DOHH2 (cell line): ENCODE data around the gene PRKCH.

Experiments
- H3F3A ChIP-seq: fragments of 200-600 bp; sonication (generic), shearing (Covaris generic); 2 replicates; pipeline ENCODE4 v1.6.0; 2016; ENCODE audit warnings: antibody characterized with exemption, mild to moderate bottlenecking; ENCODE audit not compliant: control insufficient read depth, insufficient read depth
- H3K27ac ChIP-seq: fragments of 200-600 bp; sonication (generic); 2 replicates; pipeline ENCODE4 v1.5.1; 2014; ENCODE audit warnings: low read depth, mild to moderate bottlenecking, low read length, moderate library complexity
- H3K27me3 ChIP-seq: fragments of 200-600 bp; sonication (generic); 2 replicates; pipeline ENCODE4 v1.6.1; 2014; ENCODE audit warnings: mild to moderate bottlenecking, low read length, mixed read lengths; ENCODE audit not compliant: control insufficient read depth
- H3K36me3 ChIP-seq: fragments of 200-600 bp; sonication (generic); 2 replicates; pipeline ENCODE4 v1.6.1; 2014; ENCODE audit warnings: mild to moderate bottlenecking, low read length, moderate library complexity, mixed read lengths; ENCODE audit not compliant: control insufficient read depth
- H3K4me1 ChIP-seq: fragments of 200-600 bp; sonication (generic); 2 replicates; pipeline ENCODE4 v1.6.1; 2014; ENCODE audit warnings: mild to moderate bottlenecking, low read length, mixed read lengths; ENCODE audit not compliant: control insufficient read depth
- H3K4me2 ChIP-seq: fragments of 200-600 bp; sonication (generic); 2 replicates; pipeline ENCODE4 v1.6.0; 2014; ENCODE audit warnings: mild to moderate bottlenecking, low read length, moderate library complexity
- H3K4me3 ChIP-seq: fragments of 200-600 bp; sonication (generic); 2 replicates; pipeline ENCODE4 v1.5.1; 2014; ENCODE audit warnings: mild to moderate bottlenecking, low read length, mixed read lengths
- H3K79me2 ChIP-seq: fragments of 200-600 bp; sonication (generic); 2 replicates; pipeline ENCODE4 v1.6.1; 2014; ENCODE audit warnings: mild to moderate bottlenecking, low read length, mixed read lengths; ENCODE audit not compliant: control insufficient read depth
- H3K9me2 ChIP-seq: fragments of 200-600 bp; sonication (generic); replicated peaks from 2 replicates; pipeline ENCODE4 v1.6.1; 2014; ENCODE audit warnings: mild to moderate bottlenecking, low read length, mixed read lengths; ENCODE audit not compliant: control insufficient read depth
- H3K9me3 ChIP-seq: fragments of 200-600 bp; sonication (generic); 2 replicates; pipeline ENCODE4 v1.6.1; 2014; ENCODE audit warnings: antibody characterized with exemption, low read length, mixed read lengths; ENCODE audit not compliant: control insufficient read depth, insufficient read depth
- H4K20me1 ChIP-seq: fragments of 200-600 bp; sonication (generic); 2 replicates; pipeline ENCODE4 v1.6.0; 2014; ENCODE audit warnings: low read depth, mild to moderate bottlenecking, antibody characterized with exemption, low read length, moderate library complexity; ENCODE audit not compliant: control insufficient read depth, insufficient read depth
- CTCF ChIP-seq: fragments of 200-600 bp; sonication (generic); IDR thresholded peaks from one replicate; pipeline ENCODE4 v1.5.1; 2014; ENCODE audit warnings: antibody characterized with exemption, mild to moderate bottlenecking, low read depth, low read length; ENCODE audit not compliant: poor library complexity, severe bottlenecking
- EZH2phosphoT487 ChIP-seq: fragments of 200-600 bp; sonication (generic); IDR thresholded peaks from 2 replicates; pipeline ENCODE4 v1.6.1; 2017; ENCODE audit warnings: borderline replicate concordance, mild to moderate bottlenecking, antibody characterized with exemption, low read length, moderate library complexity, mixed read lengths

The PRKCH gene

GRCh38 chr14:61297581-61297980 lies 23.8 kb upstream of the PRKCH start:
- no peaks in the 10 kb centered on the region for H4K20me1 ChIP-seq
- TF ChIP-seq EZH2phosphoT487: no peak
- no peak overlapping the region for H3K4me3 ChIP-seq
- H3K36me3 ChIP-seq: no peaks in the 10 kb centered on the region
- H3K4me1 ChIP-seq: peaks cover 5% of the 10 kb centered on the region
- H3K9me3 ChIP-seq: no peaks in the 10 kb centered on the region
- no peaks in the 10 kb centered on the region for H3F3A ChIP-seq
- H3K4me2 ChIP-seq: no peak overlapping the region
- H3K27ac ChIP-seq: no peak overlapping the region
- H3K9me2 ChIP-seq: no peaks in the 10 kb centered on the region
- no peaks in the 10 kb centered on the region for H3K79me2 ChIP-seq
- H3K27me3 ChIP-seq: peaks cover 12% of the 10 kb centered on the region

GRCh38 chr14:61298824-61299223 lies 22.6 kb upstream of the PRKCH start:
- H3K9me3 ChIP-seq: no peaks in the 10 kb centered on the region
- no peaks in the 10 kb centered on the region for H3K9me2 ChIP-seq
- H3K27me3 ChIP-seq: peaks cover 12% of the 10 kb centered on the region
- H3K36me3 ChIP-seq: no peaks in the 10 kb centered on the region
- H3K27ac ChIP-seq: no peak overlapping the region
- no peaks in the 10 kb centered on the region for H4K20me1 ChIP-seq
- no peak overlapping the region for H3K4me2 ChIP-seq
- no peak for TF ChIP-seq CTCF
- peaks cover 5% of the 10 kb centered on the region for H3K4me1 ChIP-seq
- no peaks in the 10 kb centered on the region for H3K79me2 ChIP-seq
- no peak overlapping the region for H3K4me3 ChIP-seq
- no peaks in the 10 kb centered on the region for H3F3A ChIP-seq

- Histone ChIP-seq H3K4me1 (peaks cover 5% of the 10 kb centered on the region), H3K9me2 (no peaks in the 10 kb centered on the region), H3K36me3 (no peaks in the 10 kb centered on the region), H3K79me2 (no peaks in the 10 kb centered on the region), H3K4me3 (no peak overlapping the region), H3K4me2 (no peak overlapping the region), H3K27me3 (peaks cover 12% of the 10 kb centered on the region), H3K27ac (no peak overlapping the region), H3F3A (no peaks in the 10 kb centered on the region), H4K20me1 (no peaks in the 10 kb centered on the region), H3K9me3 (no peaks in the 10 kb centered on the region)
- TF ChIP-seq CTCF: no peak
These were observed 21.2 kb upstream of the PRKCH start for GRCh38 chr14:61300209-61300608.

GRCh38 chr14:61300754-61301153 lies 20.6 kb upstream of the PRKCH start:
- Histone ChIP-seq H3K79me2 (no peaks in the 10 kb centered on the region), H3K9me2 (no peaks in the 10 kb centered on the region), H3K27me3 (peaks cover 9% of the 10 kb centered on the region), H3K4me2 (no peak overlapping the region), H3F3A (no peaks in the 10 kb centered on the region), H3K4me3 (no peak overlapping the region), H3K36me3 (no peaks in the 10 kb centered on the region), H3K27ac (no peak overlapping the region), H4K20me1 (no peaks in the 10 kb centered on the region), H3K9me3 (no peaks in the 10 kb centered on the region), H3K4me1 (peaks cover 5% of the 10 kb centered on the region)
- TF ChIP-seq EZH2phosphoT487 (no peak), CTCF (no peak)
